Liver (tissue), 9 donors: ENCODE results near the gene LMF2. TPM values are rescaled to one million over a fixed set of nuclear protein-coding genes. Genes with fewer than 3 reads are reported as not detected.

ENCODE experiments used
- DNase-seq: peaks from one replicate; pipeline ENCODE4 v3.0.0-alpha.2; 2017; ENCODE audit warnings: low spot score
- H3K27ac ChIP-seq, 2 donors: one replicate each; pipeline ENCODE4 v1.7.0; 2013; ENCODE audit warnings: inconsistent platforms in 2 of 2, low read length in 2 of 2, control low read depth in 1 of 2, low read depth in 1 of 2, mild to moderate bottlenecking in 1 of 2
- H3K27me3 ChIP-seq, 4 donors: one replicate each; pipeline versions ENCODE4 v1.6.1 to v1.7.0; 2013; ENCODE audit warnings: low read length in 3 of 4, inconsistent platforms in 1 of 4, mild to moderate bottlenecking in 1 of 4, moderate library complexity in 1 of 4; ENCODE audit not compliant: control insufficient read depth in 4 of 4, insufficient read depth in 4 of 4
- H3K36me3 ChIP-seq, 4 donors: one replicate each; pipeline versions ENCODE4 v1.6.1 to v1.7.0; 2013; ENCODE audit warnings: low read length in 3 of 4, mild to moderate bottlenecking in 3 of 4, low read depth in 1 of 4, moderate library complexity in 1 of 4; ENCODE audit not compliant: control insufficient read depth in 4 of 4, insufficient read depth in 3 of 4
- H3K4me1 ChIP-seq, 4 donors: one replicate each; pipeline versions ENCODE4 v1.6.1 to v1.7.0; 2013; ENCODE audit warnings: low read length in 3 of 4, mild to moderate bottlenecking in 3 of 4, moderate library complexity in 1 of 4; ENCODE audit not compliant: control insufficient read depth in 4 of 4, insufficient read depth in 4 of 4
- H3K4me3 ChIP-seq, 3 donors: one replicate each; pipeline versions ENCODE4 v1.6.1 to v1.7.0; 2013; ENCODE audit warnings: low read length in 3 of 3, control low read depth in 1 of 3, low read depth in 1 of 3, mild to moderate bottlenecking in 1 of 3
- H3K9ac ChIP-seq, 2 donors: one replicate each; pipeline ENCODE4 v1.7.0; 2013; ENCODE audit warnings: low read length in 2 of 2, mild to moderate bottlenecking in 2 of 2, moderate library complexity in 2 of 2, control low read depth in 1 of 2, low read depth in 1 of 2
- H3K9me3 ChIP-seq, 4 donors: one replicate each; pipeline versions ENCODE4 v1.6.1 to v1.7.0; 2013; ENCODE audit warnings: low read length in 3 of 4; ENCODE audit not compliant: control insufficient read depth in 4 of 4
- ATF3 ChIP-seq: IDR thresholded peaks from 2 replicates; pipeline ENCODE4 v1.6.1; 2016; ENCODE audit warnings: antibody characterized with exemption
- EGR1 ChIP-seq, 2 donors: IDR thresholded peaks; 2 replicates each; pipeline ENCODE4 v1.6.1; 2016 to 2018; ENCODE audit warnings: antibody characterized with exemption in 2 of 2, low read depth in 2 of 2
- FOXA1 ChIP-seq: IDR thresholded peaks from 2 replicates; pipeline ENCODE4 v1.6.1; 2016; ENCODE audit warnings: antibody characterized with exemption
- FOXA2 ChIP-seq: IDR thresholded peaks from 2 replicates; pipeline ENCODE4 v1.6.1; 2016; ENCODE audit warnings: antibody characterized with exemption
- GABPA ChIP-seq, 2 donors: IDR thresholded peaks in 1 of 2; conservative IDR thresholded peaks in 1 of 2; 2 replicates each; pipeline ENCODE4 v1.6.1; 2016; ENCODE audit warnings: antibody characterized with exemption in 2 of 2, mild to moderate bottlenecking in 1 of 2, moderate library complexity in 1 of 2
- HNF4G ChIP-seq: IDR thresholded peaks from 2 replicates; pipeline ENCODE4 v1.6.1; 2016; ENCODE audit warnings: antibody characterized with exemption
- NR2F2 ChIP-seq: IDR thresholded peaks from 2 replicates; pipeline ENCODE4 v1.6.1; 2016; ENCODE audit warnings: antibody characterized with exemption
- RAD21 ChIP-seq, 2 donors: IDR thresholded peaks; 2 replicates each; pipeline ENCODE4 v1.6.1; 2016; ENCODE audit warnings: antibody characterized with exemption in 2 of 2, mild to moderate bottlenecking in 2 of 2
- RXRA ChIP-seq, 2 donors: IDR thresholded peaks; 2 replicates each; pipeline ENCODE4 v1.6.1; 2017 to 2018; ENCODE audit warnings: antibody characterized with exemption in 2 of 2, mild to moderate bottlenecking in 1 of 2
- YY1 ChIP-seq: IDR thresholded peaks from 2 replicates; pipeline ENCODE4 v1.6.1; 2016; ENCODE audit warnings: antibody characterized with exemption, mild to moderate bottlenecking
- WGBS: extraction: QIAGEN DNeasy Blood & Tissue Kit; methylation state at CpG from one replicate; pipeline ENCODE4 v1.1.7; 2013; 5-methylcytosine and 5-hydroxymethylcytosine counted together
- polyA plus RNA-seq, 2 donors: library from polyadenylated mRNA; stranded (reverse) in 1 of 2; unstranded in 1 of 2; fragments of 200-250 nt in 1 of 2; fragments of >200 nt in 1 of 2; fragmentation: Nextera tagmentation in 1 of 2; extraction: Ambion mirVana in 1 of 2; gene quantifications; one replicate each; pipeline versions ENCODE4 v1.2.1 to v1.2.3, GENCODE V29; 2013 to 2015
- total RNA-seq, 2 donors: library from RNA; depleted of rRNA; stranded (reverse); fragments of >200 nt; gene quantifications; one replicate each; pipeline ENCODE4 v1.2.3, GENCODE V29; 2014
- TF ChIP-seq, protein P1 (sequence below): IDR thresholded peaks from 2 replicates; pipeline ENCODE4 v1.6.1; 2016; ENCODE audit warnings: antibody characterized with exemption
- TF ChIP-seq, protein P2 (sequence below): IDR thresholded peaks from 2 replicates; pipeline ENCODE4 v1.6.1; 2016; ENCODE audit warnings: antibody characterized with exemption
- TF ChIP-seq, protein P3 (sequence below): fragments of 150-350 bp; IDR thresholded peaks from 2 replicates; pipeline ENCODE4 v1.5.1; 2017; ENCODE audit warnings: improper control_type of control experiment, low read depth, low read length; ENCODE audit not compliant: missing input control
- TF ChIP-seq, protein P4 (sequence below): IDR thresholded peaks from 2 replicates; pipeline ENCODE4 v1.6.1; 2016; ENCODE audit warnings: antibody characterized with exemption, mild to moderate bottlenecking
- donor health status: healthy.
- donor health status: healthy.
- donor health status: healthy.
- donor health status: healthy.
- donor health status: healthy.

The LMF2 gene
- total and polyA plus RNA-seq, 4 donors = 16.7 to 35.6 (median 25.9) TPM

GRCh38 chr22:50528682-50529415, 21.3 kb upstream of the LMF2 start:
- Histone ChIP-seq H3K27me3 (no peaks in the 10 kb centered on the region), H3K4me1 (peaks cover 12 to 57% (median 32%) of the 10 kb centered on the region in 4 donors), H3K4me3 (peak overlapping the region; percentile 48 to 93 (median 64)), H3K9ac (no peak overlapping the region), H3K36me3 (peaks cover 0 to under 1% (median 0%) of the 10 kb centered on the region in 4 donors), H3K27ac (peak overlapping the region; percentile 92 to 98), H3K9me3 (no peaks in the 10 kb centered on the region)
- 63% methylated on average over 15 of the region's 15 CpGs for WGBS
- TF ChIP-seq RXRA (IDR thresholded peaks at IDR 0.05) = peak in 1 of 2 donors; percentile 21
- TF ChIP-seq, protein P1, sequence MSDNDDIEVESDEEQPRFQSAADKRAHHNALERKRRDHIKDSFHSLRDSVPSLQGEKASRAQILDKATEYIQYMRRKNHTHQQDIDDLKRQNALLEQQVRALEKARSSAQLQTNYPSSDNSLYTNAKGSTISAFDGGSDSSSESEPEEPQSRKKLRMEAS = peak; percentile 45
- no peak for TF ChIP-seq GABPA (IDR thresholded peaks at IDR 0.05 in 1 of 2, conservative IDR thresholded peaks at IDR 0.05 in 1 of 2)
- DNase-seq = no peak

DNA sequence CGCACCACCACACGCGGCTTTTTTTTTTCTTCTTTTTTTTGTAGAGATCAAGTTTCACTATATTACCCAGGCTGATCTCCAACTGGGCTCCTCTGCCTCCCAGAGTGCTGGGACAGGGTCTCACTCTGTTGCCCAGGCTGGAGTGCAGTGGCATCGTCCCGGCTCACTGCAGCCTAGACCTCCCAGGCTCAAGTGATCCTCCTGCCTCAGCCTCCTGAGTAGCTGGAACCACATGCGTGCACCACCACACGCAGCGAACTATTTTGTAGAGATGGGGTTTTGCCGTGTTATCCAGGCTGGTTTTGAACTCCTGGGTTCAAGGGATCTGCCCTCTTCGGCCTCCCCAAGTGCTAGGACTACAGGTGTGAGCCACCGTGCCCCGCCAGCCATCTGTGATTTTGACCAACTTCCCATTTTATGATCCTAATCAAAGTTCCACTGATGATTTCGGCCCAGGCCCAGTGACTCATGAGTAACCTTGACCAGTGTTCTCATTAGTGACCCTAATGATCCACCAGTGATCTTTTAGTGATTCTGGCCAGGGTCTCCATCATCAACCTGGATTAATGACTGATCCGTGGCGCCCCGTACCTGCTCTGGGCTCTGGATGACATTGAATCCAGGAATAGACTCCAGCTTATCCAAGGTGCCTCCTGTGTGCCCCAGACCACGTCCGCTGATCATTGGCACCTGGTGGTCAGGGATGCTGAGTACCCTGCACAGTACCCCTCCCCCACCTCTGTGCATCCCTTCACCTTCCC, 20.6 kb upstream of the LMF2 start:
- TF ChIP-seq NR2F2 (peak; percentile 38), YY1 (no peak)
- peaks cover 13 to 64% (median 33%) of the 10 kb centered on the region in 4 donors for H3K4me1 ChIP-seq
- H3K27ac ChIP-seq = peak overlapping the region; percentile 92 to 98
- H3K36me3 ChIP-seq = peaks cover 5 to 7% (median 5%) of the 10 kb centered on the region in 4 donors
- 88% methylated on average over 18 of the region's 18 CpGs for WGBS
- no peak for DNase-seq
- H3K9me3 ChIP-seq = no peaks in the 10 kb centered on the region
- H3K9ac ChIP-seq = no peak overlapping the region
- no peaks in the 10 kb centered on the region for H3K27me3 ChIP-seq
- no peak overlapping the region for H3K4me3 ChIP-seq

DNA sequence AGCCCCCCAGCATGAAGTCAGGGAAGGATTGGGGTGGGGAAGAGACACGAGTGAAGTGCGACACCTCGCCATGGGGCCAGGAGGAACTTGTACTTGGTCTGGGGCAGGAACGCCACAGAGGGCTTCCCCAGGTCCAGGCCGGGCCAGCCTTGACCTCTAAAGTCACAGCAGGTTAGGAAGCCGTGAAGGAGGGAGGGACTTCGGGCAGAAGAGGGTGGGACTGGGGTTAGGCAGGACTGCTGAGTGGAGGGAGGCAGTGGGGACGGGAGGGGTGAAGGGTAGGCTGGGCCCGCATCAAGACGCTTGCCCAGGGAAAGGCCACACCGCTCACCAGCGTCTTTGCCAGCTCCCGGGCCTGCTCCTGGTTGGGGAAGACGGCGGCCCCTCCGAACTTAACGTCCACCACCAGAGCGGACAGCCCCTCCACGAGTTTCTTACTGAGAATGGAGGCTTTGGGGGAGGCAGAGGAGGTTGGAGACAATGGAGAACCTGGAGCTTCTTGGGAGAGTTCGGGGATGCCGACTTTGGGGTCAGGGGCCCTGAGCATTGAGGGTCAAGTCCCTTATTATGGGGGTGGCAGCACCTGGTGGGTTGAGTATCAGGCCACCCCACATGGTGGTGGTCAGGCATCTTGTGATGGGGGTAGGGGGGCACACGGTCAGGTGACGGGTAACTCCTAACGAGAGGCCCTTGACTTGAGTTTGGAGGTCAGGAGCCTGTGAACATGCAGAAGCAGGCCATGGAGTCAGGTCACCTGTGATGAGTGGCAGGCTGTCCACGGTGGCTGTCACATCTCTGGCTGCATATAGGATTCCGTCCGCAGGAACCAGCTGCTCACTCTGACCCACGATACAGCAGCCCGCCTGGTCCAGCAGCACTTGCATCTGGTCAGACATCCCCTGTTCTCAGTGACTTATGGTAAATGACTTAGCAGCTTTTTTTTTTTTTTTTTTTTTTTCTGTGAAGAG, 19.6 kb upstream of the LMF2 start:
- peak overlapping the region; percentile 92 to 96 for H3K27ac ChIP-seq
- H3K9ac ChIP-seq = peak overlapping the region in 1 of 2 donors; percentile 59
- no peaks in the 10 kb centered on the region for H3K9me3 ChIP-seq
- H3K27me3 ChIP-seq = no peaks in the 10 kb centered on the region
- peak overlapping the region; percentile 20 to 77 (median 73) for H3K4me3 ChIP-seq
- peaks cover 13 to 62% (median 31%) of the 10 kb centered on the region in 4 donors for H3K4me1 ChIP-seq
- DNase-seq = peak; percentile 56
- 43% methylated on average over 29 of the region's 29 CpGs for WGBS
- peaks cover 7 to 17% (median 10%) of the 10 kb centered on the region in 4 donors for H3K36me3 ChIP-seq
- peak; percentile 66 to 69 for TF ChIP-seq RXRA (IDR thresholded peaks at IDR 0.05)
- TF ChIP-seq FOXA2 = no peak
- no peak for TF ChIP-seq RAD21 (IDR thresholded peaks at IDR 0.05)
- TF ChIP-seq, protein P2, sequence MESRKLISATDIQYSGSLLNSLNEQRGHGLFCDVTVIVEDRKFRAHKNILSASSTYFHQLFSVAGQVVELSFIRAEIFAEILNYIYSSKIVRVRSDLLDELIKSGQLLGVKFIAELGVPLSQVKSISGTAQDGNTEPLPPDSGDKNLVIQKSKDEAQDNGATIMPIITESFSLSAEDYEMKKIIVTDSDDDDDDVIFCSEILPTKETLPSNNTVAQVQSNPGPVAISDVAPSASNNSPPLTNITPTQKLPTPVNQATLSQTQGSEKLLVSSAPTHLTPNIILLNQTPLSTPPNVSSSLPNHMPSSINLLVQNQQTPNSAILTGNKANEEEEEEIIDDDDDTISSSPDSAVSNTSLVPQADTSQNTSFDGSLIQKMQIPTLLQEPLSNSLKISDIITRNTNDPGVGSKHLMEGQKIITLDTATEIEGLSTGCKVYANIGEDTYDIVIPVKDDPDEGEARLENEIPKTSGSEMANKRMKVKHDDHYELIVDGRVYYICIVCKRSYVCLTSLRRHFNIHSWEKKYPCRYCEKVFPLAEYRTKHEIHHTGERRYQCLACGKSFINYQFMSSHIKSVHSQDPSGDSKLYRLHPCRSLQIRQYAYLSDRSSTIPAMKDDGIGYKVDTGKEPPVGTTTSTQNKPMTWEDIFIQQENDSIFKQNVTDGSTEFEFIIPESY = no peak
- TF ChIP-seq, protein P1 = no peak
- TF ChIP-seq, protein P3, sequence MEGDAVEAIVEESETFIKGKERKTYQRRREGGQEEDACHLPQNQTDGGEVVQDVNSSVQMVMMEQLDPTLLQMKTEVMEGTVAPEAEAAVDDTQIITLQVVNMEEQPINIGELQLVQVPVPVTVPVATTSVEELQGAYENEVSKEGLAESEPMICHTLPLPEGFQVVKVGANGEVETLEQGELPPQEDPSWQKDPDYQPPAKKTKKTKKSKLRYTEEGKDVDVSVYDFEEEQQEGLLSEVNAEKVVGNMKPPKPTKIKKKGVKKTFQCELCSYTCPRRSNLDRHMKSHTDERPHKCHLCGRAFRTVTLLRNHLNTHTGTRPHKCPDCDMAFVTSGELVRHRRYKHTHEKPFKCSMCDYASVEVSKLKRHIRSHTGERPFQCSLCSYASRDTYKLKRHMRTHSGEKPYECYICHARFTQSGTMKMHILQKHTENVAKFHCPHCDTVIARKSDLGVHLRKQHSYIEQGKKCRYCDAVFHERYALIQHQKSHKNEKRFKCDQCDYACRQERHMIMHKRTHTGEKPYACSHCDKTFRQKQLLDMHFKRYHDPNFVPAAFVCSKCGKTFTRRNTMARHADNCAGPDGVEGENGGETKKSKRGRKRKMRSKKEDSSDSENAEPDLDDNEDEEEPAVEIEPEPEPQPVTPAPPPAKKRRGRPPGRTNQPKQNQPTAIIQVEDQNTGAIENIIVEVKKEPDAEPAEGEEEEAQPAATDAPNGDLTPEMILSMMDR = no peak
- TF ChIP-seq, protein P4, sequence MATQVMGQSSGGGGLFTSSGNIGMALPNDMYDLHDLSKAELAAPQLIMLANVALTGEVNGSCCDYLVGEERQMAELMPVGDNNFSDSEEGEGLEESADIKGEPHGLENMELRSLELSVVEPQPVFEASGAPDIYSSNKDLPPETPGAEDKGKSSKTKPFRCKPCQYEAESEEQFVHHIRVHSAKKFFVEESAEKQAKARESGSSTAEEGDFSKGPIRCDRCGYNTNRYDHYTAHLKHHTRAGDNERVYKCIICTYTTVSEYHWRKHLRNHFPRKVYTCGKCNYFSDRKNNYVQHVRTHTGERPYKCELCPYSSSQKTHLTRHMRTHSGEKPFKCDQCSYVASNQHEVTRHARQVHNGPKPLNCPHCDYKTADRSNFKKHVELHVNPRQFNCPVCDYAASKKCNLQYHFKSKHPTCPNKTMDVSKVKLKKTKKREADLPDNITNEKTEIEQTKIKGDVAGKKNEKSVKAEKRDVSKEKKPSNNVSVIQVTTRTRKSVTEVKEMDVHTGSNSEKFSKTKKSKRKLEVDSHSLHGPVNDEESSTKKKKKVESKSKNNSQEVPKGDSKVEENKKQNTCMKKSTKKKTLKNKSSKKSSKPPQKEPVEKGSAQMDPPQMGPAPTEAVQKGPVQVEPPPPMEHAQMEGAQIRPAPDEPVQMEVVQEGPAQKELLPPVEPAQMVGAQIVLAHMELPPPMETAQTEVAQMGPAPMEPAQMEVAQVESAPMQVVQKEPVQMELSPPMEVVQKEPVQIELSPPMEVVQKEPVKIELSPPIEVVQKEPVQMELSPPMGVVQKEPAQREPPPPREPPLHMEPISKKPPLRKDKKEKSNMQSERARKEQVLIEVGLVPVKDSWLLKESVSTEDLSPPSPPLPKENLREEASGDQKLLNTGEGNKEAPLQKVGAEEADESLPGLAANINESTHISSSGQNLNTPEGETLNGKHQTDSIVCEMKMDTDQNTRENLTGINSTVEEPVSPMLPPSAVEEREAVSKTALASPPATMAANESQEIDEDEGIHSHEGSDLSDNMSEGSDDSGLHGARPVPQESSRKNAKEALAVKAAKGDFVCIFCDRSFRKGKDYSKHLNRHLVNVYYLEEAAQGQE = no peak
- no peak for TF ChIP-seq NR2F2
- no peak for TF ChIP-seq GABPA (IDR thresholded peaks at IDR 0.05 in 1 of 2, conservative IDR thresholded peaks at IDR 0.05 in 1 of 2)
- TF ChIP-seq EGR1 (IDR thresholded peaks at IDR 0.05; ENCODE audit: low read depth in 2 of 2) = no peak
- TF ChIP-seq YY1 = peak; percentile 45
- no peak for TF ChIP-seq HNF4G
- TF ChIP-seq FOXA1 = no peak
- TF ChIP-seq ATF3 = no peak
